GM21576 (cell line): Measurements from ENCODE around the gene ZNF771.
"Not testable (repeated sequence)": the region's sequence is repeated elsewhere in the genome, so short reads cannot be mapped to it uniquely, and the experiment has no call there.

ENCODE experiments used
- ATAC-seq: cut with Tn5 transposase; IDR thresholded peaks from one replicate; pipeline ENCODE4 v1.9.1; 2021; ENCODE audit warnings: mild to moderate bottlenecking, moderate library complexity; ENCODE audit not compliant: unreplicated experiment

Gene ZNF771

GRCh38 chr16:30375864-30376263 lies 31.5 kb upstream of the ZNF771 start:
- ATAC-seq = no peak

- ATAC-seq = no peak
Measured at GRCh38 chr16:30376461-30376902, 30.9 kb upstream of the ZNF771 start.

DNA sequence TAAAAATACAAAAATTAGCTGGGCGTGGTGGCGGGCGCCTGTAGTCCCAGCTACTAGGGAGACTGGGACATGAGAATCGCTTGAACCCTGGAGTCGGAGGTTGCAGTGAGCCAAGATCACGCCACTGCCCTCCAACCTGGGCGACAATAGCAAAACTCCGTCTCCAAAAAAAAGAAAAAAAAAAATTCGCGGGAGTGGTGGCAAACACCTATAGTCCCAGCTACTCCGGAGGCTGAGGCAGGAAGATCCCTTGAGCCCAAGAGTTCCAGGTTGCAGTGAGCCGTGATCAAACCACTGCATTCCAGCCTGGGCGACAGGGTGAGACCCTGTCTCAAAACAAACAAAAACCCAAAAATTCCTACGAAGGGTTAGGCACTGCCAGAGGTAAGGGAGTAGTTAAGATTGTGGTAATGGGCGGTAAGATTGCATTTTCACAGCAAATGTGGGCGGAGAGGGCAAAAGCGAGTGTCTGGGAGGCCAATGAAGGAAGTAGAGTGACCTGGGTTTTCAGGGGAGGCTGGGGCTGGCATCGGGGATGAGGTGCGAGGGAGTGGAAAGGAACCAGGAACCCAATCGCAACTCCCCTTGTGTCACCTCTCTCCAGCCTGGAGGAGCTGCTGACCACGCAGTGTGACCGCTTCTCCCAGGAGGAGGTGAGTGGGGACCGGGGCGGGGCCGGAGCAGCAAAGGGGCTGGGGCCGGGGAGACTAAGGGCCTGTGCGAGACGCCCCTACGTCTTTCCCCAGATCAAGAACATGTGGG lies 30.2 kb upstream of the ZNF771 start:
- no peak for ATAC-seq

- peak; percentile 31 for ATAC-seq
Measured at GRCh38 chr16:30377812-30378235, 29.6 kb upstream of the ZNF771 start.

- peak; percentile 85 for ATAC-seq
Measured at GRCh38 chr16:30378236-30379157, 28.9 kb upstream of the ZNF771 start.

DNA sequence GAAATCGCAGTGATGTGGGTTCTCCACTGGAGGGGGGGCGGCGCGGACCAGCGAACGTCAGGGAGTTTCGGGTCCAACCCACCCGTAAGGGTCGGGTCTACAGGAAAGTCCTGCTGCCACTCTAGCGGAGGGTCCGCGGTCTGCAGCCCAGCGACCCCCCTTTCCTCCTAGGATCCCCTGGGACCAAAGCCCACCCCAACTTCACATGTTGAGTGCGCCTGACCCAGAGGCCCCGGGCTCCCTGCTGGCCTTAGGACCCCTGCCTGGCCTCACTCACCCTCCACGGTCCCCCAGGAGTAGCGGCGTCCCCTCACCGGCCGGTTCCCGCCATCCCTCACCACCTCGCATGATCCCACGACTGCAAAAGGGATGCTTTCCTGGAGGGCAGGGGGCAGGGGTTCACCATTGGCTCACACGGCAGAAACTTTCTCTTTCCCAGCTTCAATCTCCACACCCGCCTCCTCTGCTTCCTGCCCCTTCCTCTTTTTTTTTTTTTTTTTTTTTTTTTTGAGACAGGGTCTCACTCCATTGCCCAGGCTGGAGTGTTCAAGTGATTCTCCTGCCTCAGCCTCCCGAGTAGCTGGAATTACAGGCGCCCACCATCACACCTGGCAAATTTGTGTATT lies 28.1 kb upstream of the ZNF771 start:
- ATAC-seq = no peak

DNA sequence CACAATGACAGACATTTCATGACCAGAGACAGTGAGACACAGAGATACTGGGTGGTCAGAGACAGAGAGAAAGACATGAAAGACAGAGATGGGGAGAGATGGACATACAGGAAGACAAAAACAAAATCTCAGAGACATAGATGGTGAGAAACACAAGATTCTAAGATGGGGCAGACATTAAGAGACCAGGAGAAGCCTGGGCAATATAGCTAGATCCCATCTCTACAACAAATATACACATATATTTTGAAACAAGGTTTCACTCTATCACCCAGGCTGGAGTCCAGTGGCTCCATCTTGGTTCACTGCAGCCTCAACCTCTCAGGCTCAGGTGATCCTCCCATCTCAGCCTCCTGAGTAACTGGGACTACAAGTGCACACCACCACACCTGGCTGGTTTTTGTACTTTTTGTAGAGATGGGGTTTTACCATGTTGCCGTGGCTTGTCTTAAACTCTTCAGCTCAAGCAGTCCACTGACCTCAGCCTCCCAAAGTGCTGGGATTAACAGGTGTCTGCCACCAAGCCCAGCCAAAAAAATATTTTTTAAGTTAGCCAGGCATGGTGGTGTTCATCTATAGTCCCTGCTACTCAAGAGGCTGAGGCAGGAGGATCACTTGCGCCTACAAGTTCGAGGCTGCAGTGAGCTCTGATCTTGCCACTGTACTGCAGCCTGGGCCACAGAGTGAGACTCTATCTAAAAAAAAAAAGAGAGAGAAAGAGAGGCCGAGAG lies 27.2 kb upstream of the ZNF771 start:
- no peak for ATAC-seq

- no peak for ATAC-seq
Measured at GRCh38 chr16:30380803-30381208, 26.6 kb upstream of the ZNF771 start.

- no peak for ATAC-seq
Measured at GRCh38 chr16:30381291-30382041, 25.9 kb upstream of the ZNF771 start.

DNA sequence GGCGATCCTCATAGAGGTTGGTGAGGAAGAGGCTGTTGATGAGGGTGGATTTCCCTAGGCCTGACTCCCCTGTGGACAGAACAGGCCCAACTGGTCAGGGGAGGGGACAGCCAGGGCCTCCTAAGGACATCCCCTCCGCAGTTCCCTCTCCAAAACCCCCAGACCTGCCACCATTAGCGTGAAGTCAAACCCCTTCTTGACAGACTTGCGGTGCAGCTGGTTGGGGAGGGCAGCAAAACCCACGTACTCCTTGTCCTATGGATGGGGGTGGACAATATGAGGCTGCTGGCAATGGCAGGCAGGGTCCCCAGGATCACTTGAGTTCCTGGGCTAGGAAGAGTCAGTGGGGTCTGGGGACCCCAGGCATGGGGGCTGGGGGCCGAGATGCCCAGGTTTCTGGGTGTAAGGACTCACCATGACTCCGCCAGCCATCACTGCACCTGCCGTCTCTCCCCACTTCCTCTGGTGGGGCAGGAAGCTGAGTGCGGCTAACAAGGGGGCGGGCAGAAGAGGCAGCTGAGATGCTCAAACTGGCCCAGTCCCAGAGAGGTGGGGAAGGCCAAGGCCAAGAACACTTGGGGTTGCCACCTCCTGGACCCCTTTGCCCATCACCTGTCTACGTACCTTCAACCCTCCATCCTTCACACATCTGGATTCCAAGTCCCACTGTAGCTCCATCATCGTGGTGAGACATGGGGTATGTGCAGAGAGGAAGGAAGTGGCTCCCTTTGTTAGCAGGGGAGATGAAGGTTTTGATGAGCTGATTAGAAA lies 25.1 kb upstream of the ZNF771 start, which contains the start of gene SEPTIN1:
TSS of gene SEPTIN1 (minus strand) at position 451 of the 771 bp plus-strand sequence. CDS start at position 432, 19 bp downstream.
- ATAC-seq = no peak

DNA sequence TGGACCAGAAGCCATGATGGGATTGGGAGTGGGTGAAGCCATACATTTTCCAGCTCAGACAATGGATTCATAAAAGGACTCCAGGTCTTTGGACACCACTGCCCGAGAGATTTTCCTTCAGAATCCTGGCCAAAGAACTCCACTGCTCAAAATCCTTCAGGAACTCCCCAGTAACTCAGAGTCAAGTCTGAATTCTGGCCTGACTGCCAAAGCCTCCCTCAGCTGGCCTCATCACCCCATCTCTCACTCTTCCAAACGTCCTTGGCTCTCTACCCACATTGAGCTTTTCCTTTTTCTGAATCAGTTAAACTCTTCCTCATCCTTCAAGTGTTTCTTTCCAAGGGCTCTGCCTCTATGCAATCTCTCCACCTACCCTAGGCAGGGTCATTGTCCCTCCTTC lies 23.9 kb upstream of the ZNF771 start:
- ATAC-seq = no peak

DNA sequence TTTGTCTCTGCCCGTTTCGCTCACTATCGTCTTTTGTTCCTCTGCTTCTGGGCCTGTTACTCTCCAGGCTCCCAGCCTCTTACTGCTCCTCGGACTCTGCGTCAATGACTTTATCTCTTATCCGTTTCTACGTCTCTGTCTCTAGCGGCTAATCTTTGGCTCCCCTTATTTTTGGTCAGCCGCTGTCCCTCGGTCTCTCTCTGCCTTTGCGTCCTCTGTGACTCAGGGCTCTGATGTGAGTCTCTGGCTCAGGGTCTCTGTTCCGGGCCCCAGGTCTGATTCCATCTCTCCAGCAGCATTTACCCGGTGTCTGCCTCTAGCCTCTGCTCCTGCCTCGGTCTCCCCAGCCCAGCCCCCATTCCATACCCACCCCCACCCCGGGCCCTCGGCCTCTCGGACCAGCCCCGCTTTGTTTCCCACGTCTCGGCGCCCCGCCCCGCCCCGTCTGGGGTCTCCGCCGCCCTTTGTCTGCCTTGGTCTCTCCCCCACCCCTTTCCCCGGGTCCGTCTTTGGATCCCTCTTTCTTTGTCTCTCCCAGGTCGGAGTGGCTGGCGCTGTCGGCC lies 12.7 kb upstream of the ZNF771 start:
- no peak for ATAC-seq

- peak; percentile 58 for ATAC-seq
Measured at GRCh38 chr16:30395155-30395991, 12.0 kb upstream of the ZNF771 start, which contains the start of gene ZNF48. TSS of gene ZNF48 (plus strand) at chr16:30395420. CDS start at chr16:30395795, 375 bp downstream.

DNA sequence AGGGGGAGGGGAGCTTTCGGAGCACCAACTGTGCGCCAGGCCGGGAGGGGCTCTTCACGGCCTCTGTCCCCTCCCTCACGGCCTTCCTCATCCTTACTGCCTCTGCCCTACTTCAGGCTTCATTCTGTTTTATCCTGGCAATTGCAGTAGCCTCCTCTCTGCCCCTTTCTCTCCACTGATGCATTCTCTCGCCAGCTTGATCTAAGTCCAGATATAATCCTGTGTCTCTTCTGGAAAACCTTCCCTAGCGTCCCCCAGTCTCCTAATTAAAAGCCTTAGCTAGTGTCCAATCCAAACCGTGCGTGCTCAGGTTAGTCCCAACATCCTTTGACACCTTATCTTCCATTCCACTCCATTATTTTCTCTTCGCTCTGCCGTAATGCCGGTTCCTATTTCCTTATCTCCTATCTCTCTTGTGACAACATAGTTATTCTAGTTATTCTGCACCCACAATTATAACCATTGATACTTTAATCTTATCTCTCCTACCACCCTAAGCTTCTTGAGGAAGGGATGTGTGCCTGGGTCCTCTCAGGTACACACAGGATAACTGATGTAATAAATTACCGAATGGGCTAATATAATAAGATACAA lies 11.3 kb upstream of the ZNF771 start:
- ATAC-seq = no peak

DNA sequence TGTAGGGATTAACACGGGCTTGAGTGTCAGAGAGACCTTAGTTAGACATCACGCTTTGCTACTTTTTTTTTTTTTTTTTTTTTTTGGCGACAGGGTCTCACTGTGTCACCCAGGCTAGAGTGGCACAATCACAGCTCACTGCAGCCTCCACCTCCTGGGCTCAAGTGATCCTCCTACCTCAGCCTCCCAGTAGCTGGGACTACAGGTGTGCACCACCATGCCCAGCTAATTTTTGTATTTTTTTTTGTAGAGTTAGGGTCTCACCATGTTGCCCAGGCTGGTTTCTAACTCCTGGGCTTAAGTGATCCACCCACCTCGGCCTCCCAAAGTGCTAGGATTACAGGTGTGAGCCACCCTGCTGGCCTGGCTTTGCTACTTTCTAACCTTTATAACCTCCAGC lies 10.8 kb upstream of the ZNF771 start:
- not testable (repeated sequence) for ATAC-seq

GRCh38 chr16:30397056-30397455 lies 10.3 kb upstream of the ZNF771 start:
- no peak for ATAC-seq
